Measurements from ENCODE around the gene GZF1. TPM values are rescaled to one million over a fixed set of nuclear protein-coding genes. Genes with fewer than 3 reads are reported as not detected.
"Not testable (repeated sequence)": the region's sequence is repeated elsewhere in the genome, so short reads cannot be mapped to it uniquely, and the experiment has no call there.

Gene GZF1
- total and polyA plus RNA-seq, 8 donors, result 11.8 to 18.0 (median 13.5) TPM

- intact Hi-C loops (cut with DNase I), result loop anchor here in 1 of 2 donors (5.0 to 10.0 kb wide), 2 partner anchors 646 to 1004 kb away; no protein-coding TSS in a partner anchor
- H3K9me3 ChIP-seq, result no peaks in the 10 kb centered on the region
- H3K27ac ChIP-seq, result no peak overlapping the region
- no peak overlapping the region for H3K4me3 ChIP-seq
- no peaks in the 10 kb centered on the region for H3K36me3 ChIP-seq
- no peak for TF ChIP-seq CTCF (IDR thresholded peaks at IDR 0.05)
- no peak for ATAC-seq
- DNase-seq, result no peak
- no peaks in the 10 kb centered on the region for H3K4me1 ChIP-seq
- H3K27me3 ChIP-seq, result no peaks in the 10 kb centered on the region
Measured at GRCh38 chr20:23341073-23341472, 20.9 kb upstream of the GZF1 start.

GRCh38 chr20:23343590-23343989 lies 18.4 kb upstream of the GZF1 start:
- H3K4me1 ChIP-seq, result no peaks in the 10 kb centered on the region
- DNase-seq, result no peak
- no peak overlapping the region for H3K4me3 ChIP-seq
- H3K27ac ChIP-seq, result no peak overlapping the region
- H3K9me3 ChIP-seq, result no peaks in the 10 kb centered on the region
- H3K36me3 ChIP-seq, result no peaks in the 10 kb centered on the region
- intact Hi-C loops (cut with DNase I), result loop anchor here in 1 of 2 donors (5.0 to 10.0 kb wide), 2 partner anchors 649 to 1006 kb away; no protein-coding TSS in a partner anchor
- H3K27me3 ChIP-seq, result no peaks in the 10 kb centered on the region
- TF ChIP-seq CTCF (IDR thresholded peaks at IDR 0.05), result no peak
- no peak for ATAC-seq

GRCh38 chr20:23344336-23344735 lies 17.6 kb upstream of the GZF1 start:
- DNase-seq, result no peak
- Histone ChIP-seq H3K27ac (no peak overlapping the region), H3K4me3 (no peak overlapping the region), H3K27me3 (no peaks in the 10 kb centered on the region), H3K9me3 (no peaks in the 10 kb centered on the region), H3K4me1 (peaks cover 4% of the 10 kb centered on the region in 2 donors), H3K36me3 (no peaks in the 10 kb centered on the region)
- intact Hi-C loops (cut with DNase I), result loop anchor here in 1 of 2 donors (5.0 to 10.0 kb wide), 2 partner anchors 650 to 1007 kb away; no protein-coding TSS in a partner anchor
- no peak for TF ChIP-seq CTCF (IDR thresholded peaks at IDR 0.05)
- no peak for ATAC-seq

GRCh38 chr20:23346002-23346401 lies 16.0 kb upstream of the GZF1 start:
- Histone ChIP-seq H3K4me3 (no peak overlapping the region), H3K9me3 (no peaks in the 10 kb centered on the region), H3K27me3 (no peaks in the 10 kb centered on the region), H3K27ac (no peak overlapping the region), H3K36me3 (no peaks in the 10 kb centered on the region), H3K4me1 (peaks cover 6 to 7% of the 10 kb centered on the region in 2 donors)
- DNase-seq (no peak), ATAC-seq (no peak)
- intact Hi-C loops (cut with DNase I), result loop anchor here in 1 of 2 donors (10.0 kb wide), 1 partner anchor 651 kb away; no protein-coding TSS in a partner anchor
- TF ChIP-seq CTCF (IDR thresholded peaks at IDR 0.05), result no peak

- Histone ChIP-seq H3K27me3 (no peaks in the 10 kb centered on the region), H3K27ac (no peak overlapping the region), H3K4me3 (no peak overlapping the region), H3K4me1 (peaks cover 17 to 22% of the 10 kb centered on the region in 2 donors), H3K9me3 (no peaks in the 10 kb centered on the region), H3K36me3 (no peaks in the 10 kb centered on the region)
- intact Hi-C loops (cut with DNase I), result loop anchor here in 1 of 2 donors (10.0 kb wide), 1 partner anchor 653 kb away; no protein-coding TSS in a partner anchor
- no peak for ATAC-seq
- no peak for TF ChIP-seq CTCF (IDR thresholded peaks at IDR 0.05)
- DNase-seq, result no peak
Measured at GRCh38 chr20:23347791-23348190, 14.2 kb upstream of the GZF1 start.

GRCh38 chr20:23348510-23348909 lies 13.5 kb upstream of the GZF1 start:
- not testable (repeated sequence) for ATAC-seq, H3K27me3 ChIP-seq, H3K27ac ChIP-seq, DNase-seq, H3K9me3 ChIP-seq, H3K4me3 ChIP-seq, H3K36me3 ChIP-seq
- peaks cover 17 to 25% of the 10 kb centered on the region in 2 donors for H3K4me1 ChIP-seq
- intact Hi-C loops (cut with DNase I), result loop anchor here in 1 of 2 donors (10.0 kb wide), 1 partner anchor 654 kb away; no protein-coding TSS in a partner anchor

Measured in left lung (tissue), 10 donors.